GM23338 (cell line): ENCODE measurements around the gene CFAP77. TPM values are rescaled to one million over a fixed set of nuclear protein-coding genes. Genes with fewer than 3 reads are reported as not detected.

Experiments
- ATAC-seq: fragments of 200-7000 bp; cut with Tn5 transposase; 3 replicates; pipeline ENCODE4 v1.9.1; 2020
- DNase-seq: peaks from one replicate; pipeline ENCODE4 v3.0.0-alpha.2; 2015; ENCODE audit warnings: low spot score
- H2AFZ ChIP-seq: fragments of 200-600 bp; sonication (generic); 2 replicates; pipeline ENCODE4 v1.8.0; 2016; ENCODE audit warnings: antibody characterized with exemption, mild to moderate bottlenecking, moderate library complexity
- H3F3A ChIP-seq: fragments of 200-600 bp; sonication (generic); replicated peaks from 2 replicates; pipeline ENCODE4 v1.8.0; 2017; ENCODE audit warnings: antibody characterized with exemption, mixed run types, low read depth
- H3K27ac ChIP-seq: fragments of 200-600 bp; sonication (generic); 2 replicates; pipeline ENCODE4 v1.6.1; 2016; ENCODE audit warnings: low read depth
- H3K27me3 ChIP-seq: fragments of 200-600 bp; sonication (generic); 2 replicates; pipeline ENCODE4 v1.8.0; 2016; ENCODE audit warnings: mild to moderate bottlenecking, mixed run types, moderate library complexity; ENCODE audit not compliant: insufficient read depth
- H3K36me3 ChIP-seq: fragments of 200-600 bp; sonication (generic); 2 replicates; pipeline ENCODE4 v1.8.0; 2016; ENCODE audit warnings: mild to moderate bottlenecking; ENCODE audit not compliant: insufficient read depth
- H3K4me1 ChIP-seq: fragments of 200-600 bp; sonication (generic); 2 replicates; pipeline ENCODE4 v1.8.0; 2016; ENCODE audit warnings: mild to moderate bottlenecking, moderate library complexity; ENCODE audit not compliant: insufficient read depth
- H3K4me2 ChIP-seq: fragments of 200-600 bp; sonication (generic); 2 replicates; pipeline ENCODE4 v1.7.1; 2017; ENCODE audit warnings: mixed run types
- H3K4me3 ChIP-seq: fragments of 200-600 bp; sonication (generic); 2 replicates; pipeline ENCODE4 v1.6.1; 2016; ENCODE audit warnings: mixed run types
- H3K79me2 ChIP-seq: fragments of 200-600 bp; sonication (generic); replicated peaks from 2 replicates; pipeline ENCODE4 v1.8.0; 2017; ENCODE audit warnings: mild to moderate bottlenecking; ENCODE audit not compliant: insufficient read depth
- H3K9me2 ChIP-seq: fragments of 200-600 bp; sonication (generic); 2 replicates; pipeline ENCODE4 v1.8.0; 2017; ENCODE audit not compliant: insufficient read depth
- H4K20me1 ChIP-seq: fragments of 200-600 bp; sonication (generic); replicated peaks from 2 replicates; pipeline ENCODE4 v1.8.0; 2017; ENCODE audit warnings: mild to moderate bottlenecking; ENCODE audit not compliant: insufficient read depth
- H3K27ac Mint-ChIP-seq: 2 replicates; pipeline ENCODE4 v1.8.0; 2020; ENCODE audit warnings: inconsistent platforms, mild to moderate bottlenecking, moderate library complexity, mixed read lengths
- H3K27me3 Mint-ChIP-seq: 3 replicates; pipeline ENCODE4 v1.8.0; 2022; ENCODE audit warnings: low read depth, mild to moderate bottlenecking, moderate library complexity, mixed read lengths, inconsistent platforms; ENCODE audit not compliant: insufficient read depth, poor library complexity
- H3K36me3 Mint-ChIP-seq: 3 replicates; pipeline ENCODE4 v1.8.0; 2021; ENCODE audit warnings: low read depth, mild to moderate bottlenecking, inconsistent platforms, moderate library complexity, mixed read lengths
- H3K4me1 Mint-ChIP-seq: 3 replicates; pipeline ENCODE4 v1.8.0; 2020; ENCODE audit warnings: mild to moderate bottlenecking, inconsistent platforms, mixed read lengths
- H3K4me3 Mint-ChIP-seq: 3 replicates; pipeline ENCODE4 v1.8.0; 2021; ENCODE audit warnings: moderate library complexity, mild to moderate bottlenecking, inconsistent platforms, mixed read lengths
- H3K9me3 Mint-ChIP-seq: 3 replicates; pipeline ENCODE4 v1.8.0; 2020; ENCODE audit warnings: moderate library complexity, mild to moderate bottlenecking, inconsistent platforms, mixed read lengths
- CREB1 ChIP-seq: fragments of 250-450 bp; sonication (Bioruptor Pico); IDR thresholded peaks from 2 replicates; pipeline ENCODE4 v1.5.0; 2020; ENCODE audit warnings: low read depth, mild to moderate bottlenecking, moderate library complexity
- CTCF ChIP-seq, 2 experiments: fragments of 200-600 bp in 1 of 2; sonication (generic) in 1 of 2; conservative IDR thresholded peaks; 2 replicates each; pipeline versions ENCODE4 v1.5.1 to v1.6.1; 2016 to 2017; ENCODE audit warnings: antibody characterized with exemption in 2 of 2, low read depth in 2 of 2, mild to moderate bottlenecking in 2 of 2, moderate library complexity in 1 of 2
- ETS1 ChIP-seq: IDR thresholded peaks from 2 replicates; pipeline ENCODE4 v1.6.1; 2016; ENCODE audit warnings: antibody characterized with exemption
- EZH2 ChIP-seq: fragments of 200-600 bp; sonication (generic); IDR thresholded peaks from one replicate; pipeline ENCODE4 v1.8.0; 2017; ENCODE audit warnings: antibody characterized with exemption, mild to moderate bottlenecking, low read depth; ENCODE audit not compliant: unreplicated experiment
- EZH2phosphoT487 ChIP-seq: fragments of 200-600 bp; sonication (generic); IDR thresholded peaks from one replicate; pipeline ENCODE4 v1.8.1; 2018; ENCODE audit warnings: antibody characterized with exemption; ENCODE audit not compliant: unreplicated experiment
- JUNB ChIP-seq: IDR thresholded peaks from one replicate; pipeline ENCODE4 v1.6.1; 2016; ENCODE audit warnings: antibody characterized with exemption; ENCODE audit not compliant: unreplicated experiment
- NANOG ChIP-seq: IDR thresholded peaks from 2 replicates; pipeline ENCODE4 v1.6.1; 2016; ENCODE audit warnings: antibody characterized with exemption, borderline replicate concordance
- POLR2AphosphoS5 ChIP-seq: IDR thresholded peaks from 2 replicates; pipeline ENCODE4 v1.6.1; 2016; ENCODE audit warnings: antibody characterized with exemption, low read depth
- REST ChIP-seq: IDR thresholded peaks from one replicate; pipeline ENCODE4 v1.6.1; 2018; ENCODE audit warnings: antibody characterized with exemption; ENCODE audit not compliant: unreplicated experiment
- STAT1 ChIP-seq: IDR thresholded peaks from one replicate; pipeline ENCODE4 v1.6.1; 2016; ENCODE audit warnings: antibody characterized with exemption; ENCODE audit not compliant: unreplicated experiment
- ZNF114 ChIP-seq: fragments of 250-450 bp; sonication (Bioruptor Pico); IDR thresholded peaks from 2 replicates; pipeline ENCODE4 v1.5.0; 2020; ENCODE audit warnings: mild to moderate bottlenecking, moderate library complexity
- ZNF331 ChIP-seq: fragments of 250-450 bp; sonication (Bioruptor Pico); IDR thresholded peaks from 2 replicates; pipeline ENCODE4 v1.5.0; 2020; ENCODE audit warnings: low read depth, mild to moderate bottlenecking, moderate library complexity
- ZNF462 ChIP-seq: fragments of 250-450 bp; sonication (Bioruptor Pico); IDR thresholded peaks from 2 replicates; pipeline ENCODE4 v1.5.0; 2020; ENCODE audit warnings: mild to moderate bottlenecking, moderate library complexity
- polyA plus RNA-seq: library from polyadenylated mRNA; unstranded; fragments of >200 nt; fragmentation: Nextera tagmentation; extraction: Ambion mirVana; gene quantifications from 2 replicates; pipeline ENCODE4 v1.2.1, GENCODE V29; 2016
- total RNA-seq: library from RNA; depleted of rRNA; stranded (reverse); fragments of >200 nt; shearing (Covaris generic); gene quantifications from 2 replicates; pipeline ENCODE4 v1.2.3, GENCODE V29; 2014

The CFAP77 gene
- total and polyA plus RNA-seq, 2 experiments from 2014 or later: 0.97 to 1.3 TPM

GRCh38 chr9:132381966-132382541, 28.0 kb upstream of the CFAP77 start:
- peaks cover 2% of the 10 kb centered on the region for H3K27me3 Mint-ChIP-seq
- Histone ChIP-seq H3K4me3 (no peak overlapping the region), H2AFZ (no peak overlapping the region), H3K9me2 (no peaks in the 10 kb centered on the region), H3K36me3 (peaks cover 11% of the 10 kb centered on the region; the same call in 1 of the 2 replicates), H3K79me2 (no peaks in the 10 kb centered on the region), H3K27me3 (no peaks in the 10 kb centered on the region), H4K20me1 (peaks cover 17% of the 10 kb centered on the region), H3K27ac (no peak overlapping the region), H3K4me2 (no peak overlapping the region), H3K4me1 (no peaks in the 10 kb centered on the region), H3F3A (peaks cover 16% of the 10 kb centered on the region)
- H3K36me3 Mint-ChIP-seq: peaks cover 50% of the 10 kb centered on the region
- H3K4me3 Mint-ChIP-seq: no peak overlapping the region
- no peak for TF ChIP-seq JUNB
- no peak for TF ChIP-seq CTCF (conservative IDR thresholded peaks at IDR 0.05; ENCODE audit: low read depth in 2 of 2)
- no peak for TF ChIP-seq CREB1 (CRISPR knock-in tag)
- TF ChIP-seq ZNF114: no peak
- TF ChIP-seq ZNF331 (CRISPR knock-in tag): no peak
- no peak for TF ChIP-seq POLR2AphosphoS5
- no peak for TF ChIP-seq ETS1
- TF ChIP-seq STAT1: no peak
- no peak for TF ChIP-seq ZNF462 (CRISPR knock-in tag)
- no peak for TF ChIP-seq EZH2phosphoT487
- no peak for TF ChIP-seq NANOG
- no peak for TF ChIP-seq REST
- no peak for TF ChIP-seq EZH2
- no peaks in the 10 kb centered on the region for H3K4me1 Mint-ChIP-seq
- DNase-seq (no peak), ATAC-seq (no peak)
- H3K27ac Mint-ChIP-seq: no peak overlapping the region
- H3K9me3 Mint-ChIP-seq: no peaks in the 10 kb centered on the region
